NCI-H146 treated with DMSO at 0.1 percent for 48 hours (cell line): Measurements from ENCODE around the gene GRID1.

Experiments used
- DNase-seq: peaks from one replicate; lab custom pipeline; 2025; ENCODE audit not compliant: unreplicated experiment; lab: John Stamatoyannopoulos, UW

The GRID1 gene

DNA sequence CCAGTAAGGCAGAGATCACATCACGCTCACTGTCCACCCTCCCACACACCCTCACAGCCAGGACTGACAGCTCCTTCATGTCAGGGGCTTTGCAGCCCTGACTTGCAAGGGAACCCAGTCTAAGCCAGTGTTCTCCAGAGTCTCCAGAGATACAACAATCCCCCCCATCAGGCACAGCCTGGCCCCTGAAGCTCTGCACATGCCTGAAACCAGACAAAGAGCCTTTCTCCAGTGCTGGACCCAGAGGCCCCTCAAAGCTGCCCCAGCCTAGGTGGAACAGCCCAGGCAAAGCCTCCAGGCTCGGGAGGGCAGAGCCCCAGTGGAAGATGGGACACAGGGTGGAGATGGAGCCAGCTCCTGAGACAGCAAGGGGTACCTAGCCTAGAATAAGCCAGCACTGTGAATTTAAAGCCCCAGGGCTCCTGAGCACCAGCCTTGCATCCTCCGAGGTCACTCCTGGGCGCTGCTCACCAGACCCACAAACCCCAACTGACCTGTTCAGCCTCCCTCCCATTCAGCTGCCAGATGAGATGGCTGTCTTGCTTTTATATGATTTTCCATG is 50.2 kb downstream of the GRID1 start:
- DNase-seq, result no peak

DNA sequence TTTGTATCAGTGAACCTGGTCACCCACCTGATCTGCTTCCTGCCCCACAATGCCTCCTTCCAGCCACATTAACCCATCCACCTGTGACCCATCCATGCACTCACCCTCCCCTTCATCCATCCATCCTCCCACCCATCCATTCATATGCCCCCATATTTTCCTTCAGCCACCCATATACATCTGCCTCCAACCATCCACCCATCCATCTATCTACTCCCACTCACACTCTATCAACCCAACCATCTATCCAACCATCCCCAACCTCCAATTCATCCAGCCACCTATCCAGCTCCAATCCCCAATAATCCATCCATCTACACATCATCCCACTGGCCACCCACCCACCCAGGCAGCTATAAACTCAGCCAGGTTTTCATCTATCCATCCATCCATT is 51.0 kb downstream of the GRID1 start:
- DNase-seq, result no peak

GRCh38 chr10:86314616-86315548 is 51.7 kb downstream of the GRID1 start:
- DNase-seq, result no peak

- DNase-seq, result no peak
These were observed 53.0 kb downstream of the GRID1 start for GRCh38 chr10:86313621-86314041.

GRCh38 chr10:86312701-86313270 is 53.8 kb downstream of the GRID1 start:
- no peak for DNase-seq

GRCh38 chr10:86311906-86312305 is 54.7 kb downstream of the GRID1 start:
- DNase-seq, result no peak

DNA sequence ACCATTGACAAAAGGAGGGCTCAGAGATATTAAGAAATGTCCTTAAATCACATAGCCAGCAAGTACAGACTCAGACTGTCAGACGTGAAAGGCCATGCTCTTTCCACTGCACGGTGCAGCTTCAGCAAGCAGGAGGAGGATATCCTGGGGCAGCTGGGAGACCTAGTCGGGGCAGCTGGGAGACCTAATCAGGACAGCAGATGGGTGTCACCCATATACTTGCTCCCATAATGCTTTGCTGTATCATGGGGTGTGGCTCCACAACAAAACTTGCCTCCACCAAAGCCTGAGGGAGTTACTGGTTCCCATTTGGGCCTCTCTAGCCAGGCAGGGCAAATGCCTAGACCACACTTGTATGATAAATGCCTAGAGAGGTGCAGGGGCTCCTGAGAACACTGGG is 55.4 kb downstream of the GRID1 start:
- DNase-seq, result no peak

- DNase-seq, result no peak
These were observed 55.9 kb downstream of the GRID1 start for GRCh38 chr10:86310702-86311101.

DNA sequence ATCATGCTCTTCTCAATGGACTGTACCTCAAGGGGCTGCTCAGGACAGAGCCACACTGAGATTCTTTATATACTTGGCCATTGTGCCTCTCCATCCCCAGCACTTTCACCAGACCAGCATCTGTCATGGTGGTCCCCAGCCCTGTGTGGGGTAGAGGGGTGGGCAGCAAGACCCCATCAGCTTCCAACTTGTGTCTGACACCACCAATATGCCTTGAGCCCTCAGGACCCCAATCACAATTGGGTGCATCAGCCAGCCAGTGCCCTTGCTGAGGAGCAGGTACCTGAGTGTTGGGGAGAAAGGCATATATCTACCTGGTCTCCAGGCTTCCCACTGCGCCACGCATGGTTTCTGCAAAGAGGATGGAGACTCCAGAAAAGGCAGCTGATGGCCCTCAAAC is 56.3 kb downstream of the GRID1 start:
- DNase-seq, result no peak

GRCh38 chr10:86308056-86308455 is 58.5 kb downstream of the GRID1 start:
- DNase-seq, result no peak

- DNase-seq, result no peak
These were observed 59.8 kb downstream of the GRID1 start for GRCh38 chr10:86306628-86307278.

DNA sequence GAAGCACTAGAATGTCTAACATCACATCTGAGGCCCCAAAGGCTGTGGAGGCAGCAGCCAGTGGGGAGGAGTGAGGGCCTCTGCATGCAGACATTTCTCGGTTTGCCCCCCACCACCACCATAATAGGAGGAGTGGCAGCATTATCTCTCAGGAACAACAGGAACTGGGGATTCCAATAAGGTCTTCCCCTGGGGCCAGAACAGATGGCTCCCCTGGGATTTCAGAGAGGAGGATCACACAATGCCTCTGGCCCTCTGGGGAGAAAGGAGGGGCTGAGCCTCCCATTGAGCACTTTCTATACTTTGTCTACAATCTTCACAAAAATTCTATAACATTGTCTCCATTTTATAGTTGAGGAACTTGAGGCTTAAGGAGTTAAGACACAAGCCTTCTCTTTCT is 61.1 kb downstream of the GRID1 start:
- no peak for DNase-seq

- no peak for DNase-seq
These were observed 62.2 kb downstream of the GRID1 start for GRCh38 chr10:86304436-86304835.

DNA sequence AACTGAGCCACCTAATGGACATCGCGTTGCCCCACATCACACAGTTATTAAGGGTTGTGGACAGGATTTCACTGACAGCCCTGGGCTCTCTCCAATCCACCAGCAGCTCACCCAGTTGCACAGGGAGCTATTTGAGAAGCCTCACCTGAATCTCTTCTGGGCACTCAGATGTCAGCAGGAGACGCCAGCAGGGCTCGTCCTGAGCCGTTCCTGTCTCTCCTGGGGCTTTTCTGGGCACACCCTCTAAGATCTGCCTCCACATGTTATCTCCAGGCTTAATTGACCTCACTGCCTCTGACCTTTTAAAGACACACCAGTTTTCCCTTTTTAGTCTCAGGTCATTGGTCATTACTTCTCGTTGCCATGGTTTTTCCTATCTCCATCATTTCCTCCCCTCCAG is 63.0 kb downstream of the GRID1 start:
- no peak for DNase-seq

- DNase-seq, result no peak
These were observed 64.6 kb downstream of the GRID1 start for GRCh38 chr10:86301971-86302370.

- DNase-seq, result no peak
These were observed 65.4 kb downstream of the GRID1 start for GRCh38 chr10:86300931-86301830.

DNA sequence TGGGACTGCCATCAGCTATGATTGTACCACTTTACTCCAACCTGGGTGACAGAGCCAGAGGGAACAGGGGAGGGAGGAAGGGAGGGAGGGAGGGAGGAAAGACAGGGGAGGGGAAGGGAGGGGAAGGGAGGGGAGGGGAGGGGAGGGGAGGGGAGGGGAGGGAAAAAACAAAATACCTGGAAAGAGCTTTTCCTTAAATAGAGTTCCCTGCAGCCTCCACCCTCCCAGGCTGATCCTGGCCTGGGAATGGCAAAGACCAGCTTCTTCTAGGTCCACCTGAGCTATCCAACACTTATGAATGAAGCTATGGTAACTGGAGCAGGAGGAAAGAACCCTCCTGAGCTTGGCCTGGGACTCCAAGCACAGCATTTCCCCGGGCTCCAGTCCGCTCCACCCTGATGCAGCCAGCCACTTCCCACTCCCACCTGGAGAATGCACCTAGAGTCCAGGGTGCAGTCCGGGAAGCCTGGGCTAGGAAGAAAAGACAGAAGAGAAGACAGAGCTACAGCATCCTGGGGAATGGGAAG is 66.1 kb downstream of the GRID1 start:
- DNase-seq, result no peak

GRCh38 chr10:86299562-86299961 is 67.0 kb downstream of the GRID1 start:
- DNase-seq, result no peak

- DNase-seq, result no peak
These were observed 68.0 kb downstream of the GRID1 start for GRCh38 chr10:86298501-86299001.

DNA sequence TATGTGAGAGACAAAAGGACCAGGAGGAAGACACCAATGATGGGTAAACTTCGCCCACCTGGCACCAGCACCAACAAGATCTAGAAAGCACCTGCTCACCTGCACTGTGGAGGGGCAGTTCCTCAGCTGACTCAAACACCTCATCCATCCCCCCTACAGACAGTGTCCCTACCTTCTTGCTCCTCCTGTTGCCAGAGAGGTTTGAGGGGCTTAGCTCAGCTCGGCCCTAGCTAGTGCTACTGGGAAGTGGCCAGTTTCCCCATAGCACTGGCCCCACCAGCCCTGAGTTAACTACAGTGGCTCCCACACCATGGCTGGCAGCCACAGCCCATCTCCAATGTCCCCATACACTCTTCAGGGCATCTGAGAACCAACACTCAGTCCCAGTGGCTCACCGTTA is 70.8 kb downstream of the GRID1 start:
- no peak for DNase-seq
